HEK293T (cell line): ENCODE measurements around the gene GBP6.

ENCODE experiments used
- ELF4 ChIP-seq: fragments of 450-650 bp; IDR thresholded peaks from 2 replicates; pipeline ENCODE4 v1.6.1; 2017; ENCODE audit warnings: antibody characterized with exemption
- NFRKB ChIP-seq: fragments of 450-650 bp; IDR thresholded peaks from 2 replicates; pipeline ENCODE4 v1.6.1; 2016; ENCODE audit warnings: mild to moderate bottlenecking, moderate library complexity
- SP1 ChIP-seq: fragments of 450-650 bp; IDR thresholded peaks from 2 replicates; pipeline ENCODE4 v1.6.1; 2017

- TF ChIP-seq NFRKB = no peak
- no peak for TF ChIP-seq SP1
- TF ChIP-seq ELF4 = no peak
Measured at GRCh38 chr1:89394851-89395250, 31.0 kb downstream of the GBP6 start.
